ENCODE results near the gene MORN5. TPM values are rescaled to one million over a fixed set of nuclear protein-coding genes. Genes with fewer than 3 reads are reported as not detected.

The MORN5 gene
- total and polyA plus RNA-seq, 2 donors (not counting 1 experiment from before 2014, with no cell fraction given) = not detected

GRCh38 chr9:122205176-122205575 lies 45.5 kb downstream of the MORN5 start:
- Histone ChIP-seq H2AFZ (ENCODE audit: insufficient read depth, low read depth, low read length, poor library complexity, severe bottlenecking) (no peak overlapping the region), H3K4me3 (ENCODE audit: control extremely low read depth in 1 of 5, extremely low read depth in 1 of 5, insufficient read depth in 1 of 5, low read depth in 2 of 5, low read length in 4 of 5) (no peak overlapping the region), H4K20me1 (ENCODE audit: control insufficient read depth, insufficient read depth, low read length, poor library complexity, severe bottlenecking) (no peaks in the 10 kb centered on the region), H3K27me3 (replicated peaks in 1 of 4; ENCODE audit: control extremely low read depth in 1 of 4, control insufficient read depth in 3 of 4, insufficient read depth in 4 of 4, low read length in 3 of 4) (no peaks in the 10 kb centered on the region), H3K79me2 (ENCODE audit: control insufficient read depth, insufficient read depth, low read length) (no peaks in the 10 kb centered on the region), H3K4me1 (ENCODE audit: control insufficient read depth in 2 of 2, insufficient read depth in 2 of 2, low read length in 2 of 2) (no peaks in the 10 kb centered on the region), H3K9ac (ENCODE audit: low read length) (no peak overlapping the region), H3K27ac (ENCODE audit: low read length in 2 of 2) (no peak overlapping the region), H3K9me3 (ENCODE audit: control extremely low read depth in 1 of 3, control insufficient read depth in 2 of 3, insufficient read depth in 1 of 3, low read length in 2 of 3) (no peaks in the 10 kb centered on the region), H3K36me3 (replicated peaks in 1 of 2; ENCODE audit: control extremely low read depth in 1 of 2, control insufficient read depth in 1 of 2, extremely low read depth in 1 of 2, insufficient read depth in 2 of 2, low read length in 1 of 2) (no peaks in the 10 kb centered on the region), H3K4me2 (replicated peaks; ENCODE audit: low read depth, low read length, poor library complexity, severe bottlenecking) (no peak overlapping the region)
- ATAC-seq (ENCODE audit: low read depth) (no peak), DNase-seq (no peak)
- Mint-ChIP-seq H3K9me3 (ENCODE audit: insufficient read depth) (no peaks in the 10 kb centered on the region), H3K4me3 (no peak overlapping the region), H3K4me1 (no peaks in the 10 kb centered on the region), H3K27ac (no peak overlapping the region), H3K27me3 (peaks cover 14% of the 10 kb centered on the region)
- intact Hi-C loops (cut with micrococcal nuclease) = no loop called here
- TF ChIP-seq EZH2 (IDR thresholded peaks at IDR 0.05; ENCODE audit: borderline replicate concordance, insufficient read depth, low read depth, low read length, poor library complexity, severe bottlenecking) = no peak
- no peak for TF ChIP-seq CTCF (IDR thresholded peaks at IDR 0.05)
- WGBS (ENCODE audit: insufficient coverage) = 95% methylated on average over 8 of the region's 8 CpGs
- POLR2A ChIA-PET = no interaction called here
- CTCF ChIA-PET = no interaction called here

GRCh38 chr9:122206118-122207046 lies 46.7 kb downstream of the MORN5 start:
- Histone ChIP-seq H3K27ac (ENCODE audit: low read length in 2 of 2) (no peak overlapping the region), H3K4me3 (ENCODE audit: control extremely low read depth in 1 of 5, extremely low read depth in 1 of 5, insufficient read depth in 1 of 5, low read depth in 2 of 5, low read length in 4 of 5) (no peak overlapping the region), H3K4me1 (ENCODE audit: control insufficient read depth in 2 of 2, insufficient read depth in 2 of 2, low read length in 2 of 2) (no peaks in the 10 kb centered on the region), H3K9me3 (ENCODE audit: control extremely low read depth in 1 of 3, control insufficient read depth in 2 of 3, insufficient read depth in 1 of 3, low read length in 2 of 3) (no peaks in the 10 kb centered on the region), H2AFZ (ENCODE audit: insufficient read depth, low read depth, low read length, poor library complexity, severe bottlenecking) (no peak overlapping the region), H4K20me1 (ENCODE audit: control insufficient read depth, insufficient read depth, low read length, poor library complexity, severe bottlenecking) (no peaks in the 10 kb centered on the region), H3K9ac (ENCODE audit: low read length) (no peak overlapping the region), H3K27me3 (replicated peaks in 1 of 4; ENCODE audit: control extremely low read depth in 1 of 4, control insufficient read depth in 3 of 4, insufficient read depth in 4 of 4, low read length in 3 of 4) (peaks cover 0 to 4% (median 2%) of the 10 kb centered on the region in 4 experiments), H3K36me3 (replicated peaks in 1 of 2; ENCODE audit: control extremely low read depth in 1 of 2, control insufficient read depth in 1 of 2, extremely low read depth in 1 of 2, insufficient read depth in 2 of 2, low read length in 1 of 2) (no peaks in the 10 kb centered on the region), H3K4me2 (replicated peaks; ENCODE audit: low read depth, low read length, poor library complexity, severe bottlenecking) (no peak overlapping the region), H3K79me2 (ENCODE audit: control insufficient read depth, insufficient read depth, low read length) (no peaks in the 10 kb centered on the region)
- DNase-seq (no peak), ATAC-seq (ENCODE audit: low read depth) (no peak)
- intact Hi-C loops (cut with micrococcal nuclease) = no loop called here
- Mint-ChIP-seq H3K27me3 (peaks cover 23% of the 10 kb centered on the region), H3K4me1 (no peaks in the 10 kb centered on the region), H3K9me3 (ENCODE audit: insufficient read depth) (no peaks in the 10 kb centered on the region), H3K27ac (no peak overlapping the region), H3K4me3 (no peak overlapping the region)
- ChIA-PET CTCF (no interaction called here), POLR2A (no interaction called here)
- no peak for TF ChIP-seq EZH2 (IDR thresholded peaks at IDR 0.05; ENCODE audit: borderline replicate concordance, insufficient read depth, low read depth, low read length, poor library complexity, severe bottlenecking)
- 91% methylated on average over 8 of the region's 9 CpGs for WGBS (ENCODE audit: insufficient coverage)
